Amygdala (tissue), 56 donors: ENCODE measurements around the gene NPSR1.

Source experiments
- DNase-seq, 56 donors: peaks; one replicate each; lab custom pipeline; 2025; lab: John Stamatoyannopoulos, UW

Gene NPSR1

GRCh38 chr7:34830390-34830789, 172.4 kb downstream of the NPSR1 start:
- no peak for DNase-seq

GRCh38 chr7:34831436-34831835, 173.4 kb downstream of the NPSR1 start:
- DNase-seq: no peak

- DNase-seq: no peak
Observed at GRCh38 chr7:34832020-34832419, 174.0 kb downstream of the NPSR1 start.

GRCh38 chr7:34835901-34836600, 178.0 kb downstream of the NPSR1 start:
- DNase-seq: no peak

- DNase-seq: no peak
Observed at GRCh38 chr7:34837316-34837715, 179.3 kb downstream of the NPSR1 start.

- no peak for DNase-seq
Observed at GRCh38 chr7:34837801-34838201, 179.8 kb downstream of the NPSR1 start.

GRCh38 chr7:34838329-34838728, 180.3 kb downstream of the NPSR1 start:
- DNase-seq: no peak

- no peak for DNase-seq
Observed at GRCh38 chr7:34839645-34840044, 181.6 kb downstream of the NPSR1 start.

- no peak for DNase-seq
Observed at GRCh38 chr7:34840176-34840785, 182.3 kb downstream of the NPSR1 start.

GRCh38 chr7:34841326-34841725, 183.3 kb downstream of the NPSR1 start:
- no peak for DNase-seq

GRCh38 chr7:34842782-34843181, 184.8 kb downstream of the NPSR1 start:
- peak in 1 of 56 donors; percentile 7 for DNase-seq

GRCh38 chr7:34844406-34844805, 186.4 kb downstream of the NPSR1 start:
- no peak for DNase-seq

GRCh38 chr7:34844936-34845665, 187.1 kb downstream of the NPSR1 start:
- DNase-seq: no peak

- DNase-seq: no peak
Observed at GRCh38 chr7:34845666-34846361, 187.8 kb downstream of the NPSR1 start.

GRCh38 chr7:34846976-34847375, 189.0 kb downstream of the NPSR1 start:
- DNase-seq: no peak

- no peak for DNase-seq
Observed at GRCh38 chr7:34848670-34849069, 190.7 kb downstream of the NPSR1 start.

- DNase-seq: no peak
Observed at GRCh38 chr7:34849163-34849960, 191.3 kb downstream of the NPSR1 start.

- no peak for DNase-seq
Observed at GRCh38 chr7:34849986-34850385, 192.0 kb downstream of the NPSR1 start.

- DNase-seq: no peak
Observed at GRCh38 chr7:34850681-34851080, 192.7 kb downstream of the NPSR1 start.

- no peak for DNase-seq
Observed at GRCh38 chr7:34851431-34851830, 193.4 kb downstream of the NPSR1 start.
